ENCODE measurements around the gene EML1. TPM values are rescaled to one million over a fixed set of nuclear protein-coding genes. Genes with fewer than 3 reads are reported as not detected.

EML1 gene
- total RNA-seq, 1 experiment from 2014 or later = 12.0 TPM

- H3K27me3 ChIP-seq (ENCODE audit: low read length) = no peaks in the 10 kb centered on the region
- H3K9me2 ChIP-seq (replicated peaks; ENCODE audit: low read length) = no peaks in the 10 kb centered on the region
- DNase-seq (no peak), ATAC-seq (no peak)
- POLR2A ChIA-PET (ENCODE audit: unreplicated experiment) = no interaction called here
- no peak overlapping the region for H3K4me2 ChIP-seq (ENCODE audit: low read length)
- H3F3A ChIP-seq (ENCODE audit: low read length, unreplicated experiment) = peaks cover 4% of the 10 kb centered on the region
- H3K9me3 ChIP-seq (ENCODE audit: low read length) = no peaks in the 10 kb centered on the region
- H4K20me1 ChIP-seq (ENCODE audit: low read length) = no peaks in the 10 kb centered on the region
- H3K4me3 ChIP-seq (ENCODE audit: low read length) = no peak overlapping the region
- H3K79me2 ChIP-seq (ENCODE audit: low read length) = no peaks in the 10 kb centered on the region
- intact Hi-C loops (cut with micrococcal nuclease) = no loop called here
- H2AFZ ChIP-seq (ENCODE audit: low read length) = no peak overlapping the region
- TF ChIP-seq CTCF (conservative IDR thresholded peaks at IDR 0.05; ENCODE audit: low read depth, low read length) (no peak), EZH2 (IDR thresholded peaks at IDR 0.05; ENCODE audit: low read length, unreplicated experiment) (no peak), EZH2phosphoT487 (IDR thresholded peaks at IDR 0.05; ENCODE audit: borderline replicate concordance, low read length) (no peak)
- peaks cover 8% of the 10 kb centered on the region; the same call in 1 of the 2 replicates for H3K4me1 ChIP-seq (ENCODE audit: insufficient read depth, low read length)
- no peak overlapping the region for H3K9ac ChIP-seq (ENCODE audit: low read length)
- CTCF ChIA-PET = no interaction called here
- no TSS peak for BruUV-seq (replicated peaks)
- no peak overlapping the region for H3K27ac ChIP-seq (ENCODE audit: low read length)
- H3K36me3 ChIP-seq (ENCODE audit: low read depth, low read length) = no peaks in the 10 kb centered on the region
Measured at GRCh38 chr14:99788713-99789112, 4.5 kb upstream of the EML1 start.

DNA sequence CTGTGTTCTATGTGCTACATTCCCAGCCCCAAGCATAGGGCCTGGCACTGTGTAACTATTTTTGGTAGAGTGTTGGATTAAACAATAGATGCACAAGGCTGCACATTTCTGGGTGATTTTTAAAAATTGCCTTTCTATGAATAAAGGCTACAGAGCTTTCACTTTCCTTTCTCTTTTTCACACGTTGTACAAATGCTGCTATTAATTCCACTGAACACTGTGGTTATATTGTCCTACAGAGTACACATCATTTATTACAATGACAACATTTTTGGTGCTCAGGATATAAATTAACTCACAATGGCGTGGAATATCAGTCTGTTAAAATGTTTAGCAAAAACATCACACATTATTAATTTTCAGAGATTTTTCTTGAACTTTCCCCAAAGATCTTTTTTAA, 3.6 kb upstream of the EML1 start:
- no peak for TF ChIP-seq EZH2phosphoT487 (IDR thresholded peaks at IDR 0.05; ENCODE audit: borderline replicate concordance, low read length)
- no peak for TF ChIP-seq CTCF (conservative IDR thresholded peaks at IDR 0.05; ENCODE audit: low read depth, low read length)
- TF ChIP-seq EZH2 (IDR thresholded peaks at IDR 0.05; ENCODE audit: low read length, unreplicated experiment) = no peak
- H3K27me3 ChIP-seq (ENCODE audit: low read length) = no peaks in the 10 kb centered on the region
- H4K20me1 ChIP-seq (ENCODE audit: low read length) = 0 out of 2 replicates have a peak, but pooled peaks cover 2% of the 10 kb centered on the region
- no peaks in the 10 kb centered on the region for H3K9me2 ChIP-seq (replicated peaks; ENCODE audit: low read length)
- no peak overlapping the region for H3K9ac ChIP-seq (ENCODE audit: low read length)
- H3K4me3 ChIP-seq (ENCODE audit: low read length) = no peak overlapping the region
- H3K4me2 ChIP-seq (ENCODE audit: low read length) = no peak overlapping the region
- DNase-seq = no peak
- no peak overlapping the region for H3K27ac ChIP-seq (ENCODE audit: low read length)
- no peak for ATAC-seq
- no peaks in the 10 kb centered on the region for H3K9me3 ChIP-seq (ENCODE audit: low read length)
- H3F3A ChIP-seq (ENCODE audit: low read length, unreplicated experiment) = peaks cover 4% of the 10 kb centered on the region
- H3K4me1 ChIP-seq (ENCODE audit: insufficient read depth, low read length) = peaks cover 15% of the 10 kb centered on the region
- ChIA-PET CTCF (no interaction called here), POLR2A (ENCODE audit: unreplicated experiment) (interaction anchor here (0.5 kb wide), 1 partner anchor 85 kb away, joined by 5 read pairs; no protein-coding TSS in a partner anchor)
- H3K36me3 ChIP-seq (ENCODE audit: low read depth, low read length) = no peaks in the 10 kb centered on the region
- intact Hi-C loops (cut with micrococcal nuclease) = no loop called here
- no peak overlapping the region for H2AFZ ChIP-seq (ENCODE audit: low read length)
- H3K79me2 ChIP-seq (ENCODE audit: low read length) = peaks cover 2% of the 10 kb centered on the region
- BruUV-seq (replicated peaks) = no TSS peak

- H2AFZ ChIP-seq (ENCODE audit: low read length) = no peak overlapping the region
- DNase-seq (no peak), ATAC-seq (no peak)
- H3K4me1 ChIP-seq (ENCODE audit: insufficient read depth, low read length) = peaks cover 20% of the 10 kb centered on the region
- H3K9me3 ChIP-seq (ENCODE audit: low read length) = no peaks in the 10 kb centered on the region
- H3K79me2 ChIP-seq (ENCODE audit: low read length) = peaks cover 8% of the 10 kb centered on the region
- POLR2A ChIA-PET (ENCODE audit: unreplicated experiment) = no interaction called here
- no peak overlapping the region for H3K4me2 ChIP-seq (ENCODE audit: low read length)
- H3K9ac ChIP-seq (ENCODE audit: low read length) = no peak overlapping the region
- intact Hi-C loops (cut with micrococcal nuclease) = no loop called here
- BruUV-seq (replicated peaks) = no TSS peak
- CTCF ChIA-PET = no interaction called here
- TF ChIP-seq CTCF (conservative IDR thresholded peaks at IDR 0.05; ENCODE audit: low read depth, low read length) (no peak), EZH2phosphoT487 (IDR thresholded peaks at IDR 0.05; ENCODE audit: borderline replicate concordance, low read length) (no peak), EZH2 (IDR thresholded peaks at IDR 0.05; ENCODE audit: low read length, unreplicated experiment) (no peak)
- H3K36me3 ChIP-seq (ENCODE audit: low read depth, low read length) = no peaks in the 10 kb centered on the region
- H3K27me3 ChIP-seq (ENCODE audit: low read length) = no peaks in the 10 kb centered on the region
- no peaks in the 10 kb centered on the region for H3K9me2 ChIP-seq (replicated peaks; ENCODE audit: low read length)
- H4K20me1 ChIP-seq (ENCODE audit: low read length) = 0 out of 2 replicates have a peak, but pooled peaks cover 4% of the 10 kb centered on the region
- H3K27ac ChIP-seq (ENCODE audit: low read length) = no peak overlapping the region
- H3K4me3 ChIP-seq (ENCODE audit: low read length) = no peak overlapping the region
- H3F3A ChIP-seq (ENCODE audit: low read length, unreplicated experiment) = peaks cover 4% of the 10 kb centered on the region
Measured at GRCh38 chr14:99790201-99790977, 2.8 kb upstream of the EML1 start.

Measured in PC-3 (cell line).